ENCODE results near the gene NASP. TPM values are rescaled to one million over a fixed set of nuclear protein-coding genes. Genes with fewer than 3 reads are reported as not detected.

The NASP gene
- total and polyA plus RNA-seq, 2 experiments from 2014 or later: 68.6 to 82.6 TPM

DNA sequence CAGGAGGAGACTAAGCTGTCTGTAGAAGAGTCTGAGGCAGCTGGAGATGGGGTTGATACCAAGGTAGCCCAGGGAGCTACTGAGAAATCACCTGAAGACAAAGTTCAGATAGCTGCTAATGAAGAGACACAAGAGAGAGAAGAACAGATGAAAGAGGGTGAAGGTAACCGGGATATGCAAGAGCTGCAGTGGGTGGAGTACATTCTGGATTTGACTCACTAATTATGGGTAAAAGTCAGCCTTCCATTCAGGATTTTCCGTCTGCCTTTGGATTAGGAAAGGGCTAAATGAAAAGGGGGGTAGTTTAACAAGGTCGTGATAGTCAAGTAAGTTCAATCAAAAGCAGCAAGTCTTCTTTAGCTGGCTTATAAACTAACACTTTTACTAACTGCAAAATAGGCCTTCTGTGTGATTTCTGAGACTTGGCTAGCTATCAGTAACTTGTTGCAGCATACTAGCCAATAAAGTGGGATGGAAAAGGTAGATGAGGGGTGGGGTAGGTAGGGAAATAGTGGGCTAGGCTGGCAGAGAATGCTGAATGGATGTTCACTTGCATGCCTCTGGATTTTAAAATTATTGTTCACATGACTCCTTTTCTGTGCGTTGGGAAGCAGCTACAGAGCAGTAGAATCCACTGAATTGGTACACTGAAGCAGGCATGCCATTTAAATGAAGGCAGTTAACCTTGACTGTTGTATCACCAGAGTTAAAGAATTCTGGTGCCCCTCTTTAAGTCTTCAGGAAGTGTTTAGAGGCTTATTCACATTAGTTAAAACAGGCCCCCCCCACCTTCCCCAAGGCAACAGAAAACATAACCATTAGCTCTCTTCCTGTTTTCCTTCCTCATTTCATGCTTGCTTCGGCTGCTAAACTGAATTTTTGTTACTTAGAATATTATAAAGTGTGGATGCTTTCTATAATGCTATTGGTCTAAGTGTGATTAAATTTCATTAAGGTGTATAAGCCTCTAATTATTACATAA, 24.6 kb downstream of the NASP start:
- H3K4me2 ChIP-seq: no peak overlapping the region
- no peak overlapping the region for H3K4me3 ChIP-seq
- H3K36me3 ChIP-seq (replicated peaks; ENCODE audit: insufficient read depth, low read depth): no peaks in the 10 kb centered on the region
- H3K27ac ChIP-seq: no peak overlapping the region
- H3K4me1 ChIP-seq (ENCODE audit: insufficient read depth): no peaks in the 10 kb centered on the region
- peaks cover 9% of the 10 kb centered on the region for H3K79me2 ChIP-seq
- TF ChIP-seq EZH2 (IDR thresholded peaks at IDR 0.05; ENCODE audit: borderline replicate concordance) (no peak), CTCF (IDR thresholded peaks at IDR 0.05; ENCODE audit: poor library complexity) (no peak), EZH2phosphoT487 (IDR thresholded peaks at IDR 0.05; ENCODE audit: low read depth, severe bottlenecking, unreplicated experiment) (no peak)
- DNase-seq (ENCODE audit: low spot score): no peak
- no peaks in the 10 kb centered on the region for H3K27me3 ChIP-seq
- no peaks in the 10 kb centered on the region for H4K20me1 ChIP-seq (ENCODE audit: insufficient read depth, poor library complexity, severe bottlenecking)
- H3K9me2 ChIP-seq (replicated peaks; ENCODE audit: insufficient read depth): no peaks in the 10 kb centered on the region
- no peak overlapping the region for H2AFZ ChIP-seq
- no peaks in the 10 kb centered on the region for H3K9me3 ChIP-seq (ENCODE audit: low read depth)
- WGBS (ENCODE audit: low lambda C conversion rate, missing lambda C conversion rate): 97% methylated on average over 5 of the region's 5 CpGs

DNA sequence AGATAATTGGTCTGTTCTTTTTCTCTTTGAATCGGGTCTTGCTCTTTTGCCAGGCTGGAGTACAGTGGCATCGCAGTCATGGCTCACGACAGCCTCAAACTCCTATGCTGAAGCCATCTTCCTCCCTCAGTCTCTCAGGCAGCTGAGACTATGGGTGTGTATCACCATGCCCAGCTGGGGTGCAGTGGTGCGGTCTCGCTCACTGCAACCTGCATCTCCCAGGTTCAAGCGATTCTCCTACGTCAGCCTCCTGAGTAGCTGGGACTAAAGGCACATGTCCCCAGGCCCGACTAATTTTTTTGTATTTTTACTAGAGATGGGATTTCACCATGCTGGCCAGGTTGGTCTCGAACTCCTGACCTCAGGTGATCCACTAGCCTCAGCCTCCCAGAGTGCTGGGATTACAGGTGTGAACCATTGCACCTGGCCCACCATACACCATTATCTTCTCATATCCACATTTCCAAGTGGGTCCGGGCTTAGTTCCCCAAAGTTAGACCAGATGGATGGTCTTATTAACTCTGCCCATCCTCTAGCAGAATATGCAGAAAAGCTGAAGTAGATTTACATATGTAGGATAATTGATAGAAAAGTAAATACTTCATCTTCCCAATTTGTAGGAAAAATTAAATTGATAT, 26.9 kb downstream of the NASP start:
- 97% methylated on average over 10 of the region's 10 CpGs for WGBS (ENCODE audit: low lambda C conversion rate, missing lambda C conversion rate)

DNA sequence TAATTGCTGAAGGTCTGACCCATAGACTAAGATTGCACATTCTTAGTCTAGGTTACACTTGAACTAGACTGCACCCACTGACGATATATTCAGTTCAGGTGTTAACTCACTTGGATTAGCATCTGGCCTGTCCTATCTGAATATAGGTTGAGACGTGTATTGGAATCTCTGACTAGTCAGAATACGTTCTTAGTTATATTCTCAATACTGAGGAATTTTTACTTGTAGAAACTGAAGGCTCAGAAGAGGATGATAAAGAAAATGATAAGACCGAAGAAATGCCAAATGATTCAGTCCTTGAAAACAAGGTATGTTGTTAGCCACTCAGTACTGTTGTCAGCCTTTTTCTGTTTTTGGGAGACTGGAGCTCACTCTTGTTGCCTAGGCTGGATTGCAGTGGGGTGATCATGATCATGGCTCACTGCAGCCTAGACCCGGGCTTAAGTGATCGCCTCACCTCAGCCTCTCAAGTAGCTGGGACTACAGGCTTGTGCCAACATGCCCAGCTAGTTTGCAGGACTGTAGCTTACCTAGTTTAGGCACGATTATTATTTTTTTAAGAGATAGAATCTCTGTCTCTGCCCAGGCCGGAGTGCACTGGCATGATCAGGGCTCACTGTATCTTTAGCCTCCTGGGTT, 29.2 kb downstream of the NASP start:
- no peaks in the 10 kb centered on the region for H3K9me3 ChIP-seq (ENCODE audit: low read depth)
- no peaks in the 10 kb centered on the region for H3K4me1 ChIP-seq (ENCODE audit: insufficient read depth)
- no peaks in the 10 kb centered on the region for H4K20me1 ChIP-seq (ENCODE audit: insufficient read depth, poor library complexity, severe bottlenecking)
- 81% methylated on average over 8 of the region's 8 CpGs for WGBS (ENCODE audit: low lambda C conversion rate, missing lambda C conversion rate)
- TF ChIP-seq EZH2phosphoT487 (IDR thresholded peaks at IDR 0.05; ENCODE audit: low read depth, severe bottlenecking, unreplicated experiment): no peak
- TF ChIP-seq CTCF (IDR thresholded peaks at IDR 0.05; ENCODE audit: poor library complexity): no peak
- no peak for TF ChIP-seq EZH2 (IDR thresholded peaks at IDR 0.05; ENCODE audit: borderline replicate concordance)
- no peaks in the 10 kb centered on the region for H3K27me3 ChIP-seq
- H3K36me3 ChIP-seq (replicated peaks; ENCODE audit: insufficient read depth, low read depth): no peaks in the 10 kb centered on the region
- H3K9me2 ChIP-seq (replicated peaks; ENCODE audit: insufficient read depth): no peaks in the 10 kb centered on the region
- H3K4me2 ChIP-seq: no peak overlapping the region
- DNase-seq (ENCODE audit: low spot score): no peak
- peaks cover 3% of the 10 kb centered on the region for H3K79me2 ChIP-seq
- H2AFZ ChIP-seq: no peak overlapping the region
- H3K4me3 ChIP-seq: no peak overlapping the region
- no peak overlapping the region for H3K27ac ChIP-seq

More for the DNA sequence above, 26.9 kb downstream of the NASP start:
- TF ChIP-seq EZH2 (IDR thresholded peaks at IDR 0.05; ENCODE audit: borderline replicate concordance) (no peak), CTCF (IDR thresholded peaks at IDR 0.05; ENCODE audit: poor library complexity) (no peak), EZH2phosphoT487 (IDR thresholded peaks at IDR 0.05; ENCODE audit: low read depth, severe bottlenecking, unreplicated experiment) (no peak)
- Histone ChIP-seq H3K4me2 (no peak overlapping the region), H2AFZ (no peak overlapping the region), H3K4me3 (no peak overlapping the region), H3K79me2 (peaks cover 5% of the 10 kb centered on the region), H3K9me3 (ENCODE audit: low read depth) (no peaks in the 10 kb centered on the region), H3K36me3 (replicated peaks; ENCODE audit: insufficient read depth, low read depth) (no peaks in the 10 kb centered on the region), H3K27ac (no peak overlapping the region), H3K4me1 (ENCODE audit: insufficient read depth) (no peaks in the 10 kb centered on the region), H4K20me1 (ENCODE audit: insufficient read depth, poor library complexity, severe bottlenecking) (no peaks in the 10 kb centered on the region), H3K27me3 (no peaks in the 10 kb centered on the region), H3K9me2 (replicated peaks; ENCODE audit: insufficient read depth) (no peaks in the 10 kb centered on the region)
- no peak for DNase-seq (ENCODE audit: low spot score)

Measured in hepatocyte (in vitro differentiated cells).